Ishikawa (cell line): ENCODE results near the gene NCOR2.

ENCODE experiments used
- CEBPB ChIP-seq: IDR thresholded peaks from 2 replicates; pipeline ENCODE4 v1.6.1; 2012
- CREB1 ChIP-seq: IDR thresholded peaks from 2 replicates; pipeline ENCODE4 v1.6.1; 2012; ENCODE audit warnings: low read depth
- EGR1 ChIP-seq: IDR thresholded peaks from 2 replicates; pipeline ENCODE4 v1.6.1; 2012
- EP300 ChIP-seq: IDR thresholded peaks from 2 replicates; pipeline ENCODE4 v1.6.1; 2012; ENCODE audit warnings: borderline replicate concordance
- FOXM1 ChIP-seq: IDR thresholded peaks from 2 replicates; pipeline ENCODE4 v1.6.1; 2012; ENCODE audit warnings: low read depth, borderline replicate concordance
- NFIC ChIP-seq: IDR thresholded peaks from 2 replicates; pipeline ENCODE4 v1.6.1; 2012
- RAD21 ChIP-seq: IDR thresholded peaks from 2 replicates; pipeline ENCODE4 v1.6.1; 2012; ENCODE audit warnings: low read depth
- REST ChIP-seq: IDR thresholded peaks from 2 replicates; pipeline ENCODE4 v1.6.1; 2012; ENCODE audit warnings: low read depth, mild to moderate bottlenecking
- TAF1 ChIP-seq: IDR thresholded peaks from 2 replicates; pipeline ENCODE4 v1.6.1; 2012; ENCODE audit warnings: low read depth, mild to moderate bottlenecking
- TCF12 ChIP-seq: IDR thresholded peaks from 2 replicates; pipeline ENCODE4 v1.6.1; 2012; ENCODE audit warnings: low read depth
- TEAD4 ChIP-seq: IDR thresholded peaks from 2 replicates; pipeline ENCODE4 v1.6.1; 2012
- USF1 ChIP-seq: IDR thresholded peaks from 2 replicates; pipeline ENCODE4 v1.6.1; 2012
- YY1 ChIP-seq: IDR thresholded peaks from 2 replicates; pipeline ENCODE4 v1.6.1; 2012; ENCODE audit warnings: low read depth
- ZBTB7A ChIP-seq: IDR thresholded peaks from 2 replicates; pipeline ENCODE4 v1.6.1; 2012; ENCODE audit warnings: low read depth
- TF ChIP-seq, protein P1 (sequence below): IDR thresholded peaks from 2 replicates; pipeline ENCODE4 v1.6.1; 2012

Gene NCOR2

DNA sequence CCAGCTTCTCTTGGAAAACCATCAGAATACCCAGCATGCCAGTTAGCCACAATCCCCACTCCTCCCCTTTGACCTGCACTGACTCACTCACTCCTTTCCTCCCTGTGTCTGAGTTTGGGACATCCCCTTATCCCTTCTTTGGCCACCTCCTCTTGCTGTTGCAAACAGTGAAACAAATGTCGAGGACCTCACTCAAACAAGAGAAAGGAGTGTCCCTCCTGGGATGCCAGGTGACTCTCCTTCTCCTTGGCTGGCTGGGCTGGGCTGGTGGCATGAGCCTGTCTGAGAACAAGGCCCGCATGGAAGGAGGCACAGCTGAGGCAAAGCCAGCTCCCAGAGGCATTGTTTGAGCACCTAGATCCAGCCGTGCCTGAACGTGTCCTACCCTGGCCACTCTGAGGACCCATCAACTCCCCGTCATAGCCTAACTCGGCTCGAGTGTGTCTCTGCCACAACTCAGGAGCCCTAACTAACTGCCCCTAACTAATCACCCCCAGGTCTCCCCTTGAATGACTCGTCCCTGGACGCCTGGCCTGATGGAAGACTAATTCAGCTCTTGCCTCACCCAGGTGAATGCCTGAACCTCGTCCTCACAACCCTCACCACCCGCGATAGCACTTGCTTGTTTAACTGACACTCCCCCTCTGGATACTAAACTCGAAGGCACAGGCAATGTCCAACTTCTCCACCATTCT, 43.0 kb downstream of the NCOR2 start:
- no peak for TF ChIP-seq CEBPB
- TF ChIP-seq CREB1, result no peak
- no peak for TF ChIP-seq TCF12
- TF ChIP-seq, protein P1, sequence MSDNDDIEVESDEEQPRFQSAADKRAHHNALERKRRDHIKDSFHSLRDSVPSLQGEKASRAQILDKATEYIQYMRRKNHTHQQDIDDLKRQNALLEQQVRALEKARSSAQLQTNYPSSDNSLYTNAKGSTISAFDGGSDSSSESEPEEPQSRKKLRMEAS, result no peak

DNA sequence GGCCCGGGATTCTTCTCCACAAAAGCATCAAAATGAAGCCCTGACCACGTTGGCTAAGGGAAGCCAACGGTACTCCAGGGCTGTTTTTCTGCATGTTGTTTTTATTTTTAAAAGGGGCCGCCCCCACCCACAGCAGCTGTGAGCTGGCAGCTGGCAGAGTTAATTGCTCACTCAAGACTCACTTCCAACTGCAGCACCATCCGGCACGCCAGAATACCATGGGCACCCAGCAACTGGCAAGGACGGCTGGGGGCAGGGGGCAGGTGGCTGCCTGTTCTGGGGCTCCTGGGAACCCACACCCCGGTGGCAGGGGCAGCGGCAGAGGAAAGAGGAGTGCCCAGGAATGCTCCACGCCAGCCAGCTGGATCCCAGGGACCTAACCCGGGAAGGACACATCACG, 44.3 kb downstream of the NCOR2 start:
- no peak for TF ChIP-seq EGR1
- TF ChIP-seq RAD21, result no peak
- TF ChIP-seq CEBPB, result no peak
- TF ChIP-seq REST, result no peak
- TF ChIP-seq YY1, result no peak
- TF ChIP-seq CREB1, result no peak
- no peak for TF ChIP-seq TEAD4
- no peak for TF ChIP-seq TAF1
- no peak for TF ChIP-seq FOXM1
- TF ChIP-seq NFIC, result no peak
- TF ChIP-seq, protein P1, result no peak
- TF ChIP-seq TCF12, result no peak
- no peak for TF ChIP-seq ZBTB7A
- TF ChIP-seq EP300, result no peak

DNA sequence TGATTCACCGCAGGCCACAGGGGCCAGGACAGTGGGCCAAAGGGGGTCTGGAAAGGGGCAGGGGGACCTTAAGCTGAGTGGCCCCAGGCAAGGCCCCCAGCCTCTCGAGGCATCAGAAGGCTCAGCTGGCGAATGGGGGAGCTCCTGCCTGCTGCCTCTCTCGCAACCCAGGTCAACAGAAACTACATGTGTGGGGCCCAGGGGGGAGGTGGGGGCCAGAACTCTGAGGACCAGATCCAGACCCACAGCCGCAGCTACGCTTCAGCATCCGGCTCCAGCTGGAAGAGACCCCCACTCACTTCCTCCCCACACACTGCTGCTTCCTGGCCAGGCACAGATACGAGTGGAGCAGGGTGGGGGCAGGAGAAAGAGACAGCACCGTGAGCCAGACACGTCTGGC, 46.5 kb downstream of the NCOR2 start:
- TF ChIP-seq CREB1, result no peak
- TF ChIP-seq TCF12, result no peak
- TF ChIP-seq, protein P1, result no peak
- no peak for TF ChIP-seq EP300
- TF ChIP-seq REST, result no peak
- TF ChIP-seq TAF1, result no peak
- TF ChIP-seq TEAD4, result no peak
- no peak for TF ChIP-seq ZBTB7A
- no peak for TF ChIP-seq EGR1
- no peak for TF ChIP-seq NFIC
- TF ChIP-seq RAD21, result no peak
- TF ChIP-seq FOXM1, result no peak
- TF ChIP-seq CEBPB, result no peak
- no peak for TF ChIP-seq YY1
- no peak for TF ChIP-seq USF1

DNA sequence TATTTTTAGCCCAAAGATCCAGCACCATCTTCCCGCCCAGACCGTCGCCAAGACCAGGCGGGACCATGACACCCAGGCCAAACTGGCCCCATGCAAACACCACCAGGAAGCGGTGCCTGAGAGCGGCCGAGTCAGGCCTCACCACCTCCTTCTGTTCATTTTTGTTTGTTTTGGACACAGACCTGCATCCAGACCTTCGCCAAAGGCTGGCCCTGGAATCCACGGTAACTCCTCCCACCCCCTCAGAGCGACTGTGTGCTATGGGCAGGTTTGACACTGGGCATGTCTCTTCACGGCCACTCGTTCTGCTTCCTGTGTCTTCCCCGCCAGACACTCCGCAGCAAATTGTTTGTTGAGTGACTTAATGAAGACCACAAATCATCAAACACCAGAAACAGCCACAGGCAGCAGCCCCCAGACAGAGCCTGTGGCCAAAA, 47.1 kb downstream of the NCOR2 start:
- TF ChIP-seq TCF12, result no peak
- TF ChIP-seq NFIC, result peak; percentile 43; the same call in 1 of the 2 replicates

- TF ChIP-seq, protein P1, result no peak
- no peak for TF ChIP-seq EGR1
- no peak for TF ChIP-seq ZBTB7A
Observed at GRCh38 chr12:124519746-124520145, 47.7 kb downstream of the NCOR2 start.

DNA sequence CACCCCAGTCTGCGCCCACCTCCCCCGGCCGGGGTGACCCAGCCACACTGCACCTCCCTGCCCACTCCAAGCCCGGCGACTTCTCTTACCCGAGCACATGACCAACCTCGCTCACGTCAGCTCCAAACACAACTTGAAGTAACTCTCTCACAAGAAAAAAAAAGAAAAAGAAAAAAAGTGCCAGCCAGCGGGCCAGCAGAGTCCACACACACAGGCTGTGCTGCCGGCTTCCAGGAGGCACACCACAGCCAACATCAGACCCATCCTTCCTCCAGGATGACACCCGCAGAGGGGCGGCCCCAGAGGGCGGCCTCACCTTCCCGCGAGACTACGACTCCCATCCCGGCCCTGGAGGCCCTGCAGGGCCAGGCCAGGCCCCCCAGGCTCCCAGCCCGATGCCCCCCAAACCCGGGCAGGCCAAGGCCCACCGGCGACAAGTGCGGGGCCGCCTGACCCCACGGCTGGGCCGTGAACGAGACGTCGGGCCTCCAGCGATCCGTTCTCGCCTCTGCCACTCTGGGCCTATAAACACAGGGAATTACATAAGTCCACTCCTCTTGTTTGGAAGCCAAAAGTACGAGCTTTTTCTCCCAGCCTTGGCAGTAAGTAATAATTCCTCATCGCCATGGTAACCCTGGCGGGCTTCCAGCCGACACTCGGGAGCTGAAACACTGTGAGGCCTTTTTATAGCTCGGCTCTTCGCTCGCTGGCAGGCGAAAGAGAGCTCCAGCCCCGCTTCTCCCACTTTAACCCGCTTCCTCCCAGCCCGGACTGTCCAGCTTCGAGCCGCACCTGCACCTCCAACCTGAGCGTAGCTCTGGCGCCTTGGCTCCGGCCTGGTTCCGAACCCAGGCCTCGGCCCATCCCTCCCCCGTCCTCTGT, 49.1 kb downstream of the NCOR2 start:
- TF ChIP-seq RAD21 (no peak), FOXM1 (peak; percentile 71), EP300 (no peak), TEAD4 (peak; percentile 31; the same call in 1 of the 2 replicates), USF1 (peak; percentile 74), NFIC (peak; percentile 77), TAF1 (0 out of 2 replicates have a peak, but pooled peaks have one; percentile 38), CEBPB (peak; percentile 46; the same call in 1 of the 2 replicates)
- TF ChIP-seq, protein P1, result peak; percentile 57
